Measurements from ENCODE around the gene PPY.

GRCh38 chr17:43935926-43936261 is 6.4 kb downstream of the PPY start:
- TF ChIP-seq PREB (CRISPR knock-in tag; IDR thresholded peaks at IDR 0.05; ENCODE audit: borderline replicate concordance) (no peak), ATF2 (CRISPR knock-in tag; IDR thresholded peaks at IDR 0.05; ENCODE audit: borderline replicate concordance, low read depth) (no peak), ATF6 (CRISPR knock-in tag; IDR thresholded peaks at IDR 0.05) (no peak), GRHL2 (CRISPR knock-in tag; IDR thresholded peaks at IDR 0.05; ENCODE audit: insufficient replicate concordance, severe bottlenecking) (no peak), CTCF (IDR thresholded peaks at IDR 0.05) (no peak), NR2C2 (CRISPR knock-in tag; IDR thresholded peaks at IDR 0.05) (no peak), RELA (CRISPR knock-in tag; IDR thresholded peaks at IDR 0.05; ENCODE audit: borderline replicate concordance) (no peak), AR (CRISPR knock-in tag; IDR thresholded peaks at IDR 0.05) (no peak)
